Coronary artery (tissue), 2 donors: ENCODE measurements around the gene TIPIN.
"Not testable (repeated sequence)": the region's sequence is repeated elsewhere in the genome, so short reads cannot be mapped to it uniquely, and the experiment has no call there.

Experiments
- DNase-seq: peaks from one replicate; pipeline ENCODE4 v3.0.0-alpha.2; 2017; ENCODE audit warnings: low spot score
- H3K27ac ChIP-seq, 2 donors: fragments of 200-600 bp; sonication (generic); one replicate each; pipeline ENCODE4 v1.5.1; 2016 to 2019
- H3K4me3 ChIP-seq: fragments of 200-600 bp; sonication (generic); 2 replicates; pipeline ENCODE4 v1.5.1; 2016; ENCODE audit warnings: mild to moderate bottlenecking, moderate library complexity
- CTCF ChIP-seq: fragments of 200-600 bp; sonication (generic); IDR thresholded peaks from one replicate; pipeline ENCODE4 v1.5.1; 2019; ENCODE audit warnings: antibody characterized with exemption

TIPIN gene

GRCh38 chr15:66402761-66403284 lies 46.3 kb upstream of the TIPIN start:
- no peak overlapping the region for H3K27ac ChIP-seq
- no peak overlapping the region for H3K4me3 ChIP-seq
- no peak for TF ChIP-seq CTCF
- no peak for DNase-seq

- no peak overlapping the region for H3K27ac ChIP-seq
- no peak for TF ChIP-seq CTCF
- no peak overlapping the region for H3K4me3 ChIP-seq
Measured at GRCh38 chr15:66401130-66402021, 44.9 kb upstream of the TIPIN start.

GRCh38 chr15:66400351-66400774 lies 43.9 kb upstream of the TIPIN start:
- DNase-seq = no peak
- H3K27ac ChIP-seq = no peak overlapping the region
- TF ChIP-seq CTCF = no peak
- no peak overlapping the region for H3K4me3 ChIP-seq

More at GRCh38 chr15:66401130-66402021, 44.9 kb upstream of the TIPIN start:
- no peak for DNase-seq

- Histone ChIP-seq H3K4me3 (no peak overlapping the region), H3K27ac (no peak overlapping the region)
- no peak for TF ChIP-seq CTCF
- no peak for DNase-seq
Measured at GRCh38 chr15:66399276-66399675, 42.8 kb upstream of the TIPIN start.

GRCh38 chr15:66394915-66395314 lies 38.4 kb upstream of the TIPIN start:
- TF ChIP-seq CTCF = no peak
- H3K4me3 ChIP-seq = no peak overlapping the region
- H3K27ac ChIP-seq = no peak overlapping the region
- DNase-seq = no peak

- no peak for TF ChIP-seq CTCF
- Histone ChIP-seq H3K27ac (no peak overlapping the region), H3K4me3 (no peak overlapping the region)
- no peak for DNase-seq
Measured at GRCh38 chr15:66394472-66394871, 38.0 kb upstream of the TIPIN start.

GRCh38 chr15:66393037-66393436 lies 36.6 kb upstream of the TIPIN start:
- DNase-seq, H3K27ac ChIP-seq: not testable (repeated sequence)

More at GRCh38 chr15:66393037-66393436, 36.6 kb upstream of the TIPIN start:
- not testable (repeated sequence) for H3K4me3 ChIP-seq
